Mesothelial cell of epicardium (in vitro differentiated cells): ENCODE measurements around the gene GREB1L. TPM values are rescaled to one million over a fixed set of nuclear protein-coding genes. Genes with fewer than 3 reads are reported as not detected.
"Not testable (repeated sequence)": the region's sequence is repeated elsewhere in the genome, so short reads cannot be mapped to it uniquely, and the experiment has no call there.

Experiments used
- DNase-seq, 2 experiments: peaks; one replicate each; pipeline ENCODE4 v3.0.0; 2021; ENCODE audit warnings: low spot score in 2 of 2; ENCODE audit not compliant: unreplicated experiment in 2 of 2
- H3K27ac Mint-ChIP-seq: 2 replicates; pipeline ENCODE4 v1.8.0; 2021; ENCODE audit warnings: mixed read lengths
- H3K27me3 Mint-ChIP-seq: 2 replicates; pipeline ENCODE4 v1.8.0; 2021; ENCODE audit warnings: low read depth, mixed read lengths
- H3K36me3 Mint-ChIP-seq: 2 replicates; pipeline ENCODE4 v1.8.0; 2021; ENCODE audit warnings: mixed read lengths
- H3K4me1 Mint-ChIP-seq: 2 replicates; pipeline ENCODE4 v1.8.0; 2021; ENCODE audit warnings: mixed read lengths
- H3K4me3 Mint-ChIP-seq: 2 replicates; pipeline ENCODE4 v1.8.0; 2021; ENCODE audit warnings: mild to moderate bottlenecking, moderate library complexity, mixed read lengths
- H3K9me3 Mint-ChIP-seq: 2 replicates; pipeline ENCODE4 v1.8.0; 2021; ENCODE audit warnings: mixed read lengths
- total RNA-seq: library from RNA; stranded (reverse); gene quantifications from 3 replicates; pipeline ENCODE4 v1.2.1, GENCODE V29; 2021
- TF ChIP-seq, protein P1 (sequence below): fragments of 200-600 bp; sonication (generic); IDR thresholded peaks from one replicate; pipeline ENCODE4 v1.5.0; 2021; ENCODE audit warnings: antibody characterized with exemption; ENCODE audit not compliant: unreplicated experiment

The GREB1L gene
- total RNA-seq, 1 donor from 2014 or later, result 25.5 TPM

GRCh38 chr18:21314724-21315123, 72.7 kb downstream of the GREB1L start:
- H3K4me3 Mint-ChIP-seq, result no peak overlapping the region
- TF ChIP-seq, protein P1, sequence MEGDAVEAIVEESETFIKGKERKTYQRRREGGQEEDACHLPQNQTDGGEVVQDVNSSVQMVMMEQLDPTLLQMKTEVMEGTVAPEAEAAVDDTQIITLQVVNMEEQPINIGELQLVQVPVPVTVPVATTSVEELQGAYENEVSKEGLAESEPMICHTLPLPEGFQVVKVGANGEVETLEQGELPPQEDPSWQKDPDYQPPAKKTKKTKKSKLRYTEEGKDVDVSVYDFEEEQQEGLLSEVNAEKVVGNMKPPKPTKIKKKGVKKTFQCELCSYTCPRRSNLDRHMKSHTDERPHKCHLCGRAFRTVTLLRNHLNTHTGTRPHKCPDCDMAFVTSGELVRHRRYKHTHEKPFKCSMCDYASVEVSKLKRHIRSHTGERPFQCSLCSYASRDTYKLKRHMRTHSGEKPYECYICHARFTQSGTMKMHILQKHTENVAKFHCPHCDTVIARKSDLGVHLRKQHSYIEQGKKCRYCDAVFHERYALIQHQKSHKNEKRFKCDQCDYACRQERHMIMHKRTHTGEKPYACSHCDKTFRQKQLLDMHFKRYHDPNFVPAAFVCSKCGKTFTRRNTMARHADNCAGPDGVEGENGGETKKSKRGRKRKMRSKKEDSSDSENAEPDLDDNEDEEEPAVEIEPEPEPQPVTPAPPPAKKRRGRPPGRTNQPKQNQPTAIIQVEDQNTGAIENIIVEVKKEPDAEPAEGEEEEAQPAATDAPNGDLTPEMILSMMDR, result no peak
- no peaks in the 10 kb centered on the region for H3K27me3 Mint-ChIP-seq
- peaks cover 4% of the 10 kb centered on the region for H3K36me3 Mint-ChIP-seq
- peak overlapping the region; percentile 57 for H3K27ac Mint-ChIP-seq
- peaks cover 4% of the 10 kb centered on the region for H3K9me3 Mint-ChIP-seq
- no peak for DNase-seq
- peaks cover 28% of the 10 kb centered on the region for H3K4me1 Mint-ChIP-seq

- H3K36me3 Mint-ChIP-seq, H3K27me3 Mint-ChIP-seq, H3K9me3 Mint-ChIP-seq, DNase-seq, H3K4me3 Mint-ChIP-seq: not testable (repeated sequence)
- Mint-ChIP-seq H3K27ac (peak overlapping the region; percentile 97), H3K4me1 (peaks cover 27% of the 10 kb centered on the region)
Measured at GRCh38 chr18:21315126-21315525, 73.1 kb downstream of the GREB1L start.

DNA sequence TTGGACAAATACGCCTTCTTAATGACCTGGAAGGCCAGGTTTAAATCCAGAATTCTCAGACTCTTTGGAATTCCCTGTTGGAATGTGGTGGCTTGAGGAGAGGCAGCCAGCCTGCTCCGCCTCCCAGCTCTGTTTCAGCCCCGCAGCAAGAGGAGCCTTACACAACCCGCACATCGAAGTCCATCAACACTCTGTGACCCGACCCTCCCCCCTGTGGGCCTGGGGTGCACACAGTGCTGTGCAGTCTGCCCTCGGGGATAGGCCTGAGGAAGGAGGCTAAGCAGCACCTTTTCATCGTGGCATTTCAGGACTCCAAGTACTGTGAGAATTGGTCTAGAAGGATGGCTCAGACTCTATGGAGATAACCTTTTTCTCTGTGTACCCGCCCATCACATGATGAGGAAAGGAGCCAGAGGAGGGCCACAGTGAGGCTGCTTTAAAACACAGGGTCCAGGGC, 73.7 kb downstream of the GREB1L start:
- Mint-ChIP-seq H3K4me3 (no peak overlapping the region), H3K36me3 (peaks cover 6% of the 10 kb centered on the region), H3K27ac (peak overlapping the region; percentile 97), H3K27me3 (no peaks in the 10 kb centered on the region), H3K9me3 (peaks cover 12% of the 10 kb centered on the region), H3K4me1 (peaks cover 27% of the 10 kb centered on the region)
- TF ChIP-seq, protein P1, result no peak
- DNase-seq, result peak in 1 of 2 experiments; percentile 44

GRCh38 chr18:21316296-21316695, 74.3 kb downstream of the GREB1L start:
- no peak overlapping the region for H3K4me3 Mint-ChIP-seq
- peaks cover 6% of the 10 kb centered on the region for H3K36me3 Mint-ChIP-seq
- no peak for DNase-seq
- H3K4me1 Mint-ChIP-seq, result peaks cover 24% of the 10 kb centered on the region
- TF ChIP-seq, protein P1, result no peak
- H3K27me3 Mint-ChIP-seq, result no peaks in the 10 kb centered on the region
- peaks cover 13% of the 10 kb centered on the region for H3K9me3 Mint-ChIP-seq
- H3K27ac Mint-ChIP-seq, result peak overlapping the region; percentile 97

DNA sequence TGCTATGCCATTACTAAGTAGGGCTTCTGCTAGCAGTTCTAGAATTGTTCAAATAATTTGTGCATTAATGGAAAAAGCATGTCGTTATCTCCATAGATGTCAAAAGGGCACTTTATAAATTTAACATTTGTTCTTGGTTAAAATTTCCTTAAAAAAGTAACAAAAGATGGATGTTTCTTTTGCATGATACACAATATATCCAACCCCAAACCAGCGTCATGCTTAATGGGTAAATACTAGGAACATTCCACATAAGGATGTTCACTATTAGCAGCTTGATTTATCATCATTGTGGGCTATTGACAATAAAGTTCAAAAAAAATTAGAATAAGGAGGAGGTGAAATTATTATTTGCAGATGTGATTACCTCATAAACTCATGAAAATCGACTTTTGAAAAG, 79.7 kb downstream of the GREB1L start:
- H3K9me3 Mint-ChIP-seq, result peaks cover 13% of the 10 kb centered on the region
- peaks cover 15% of the 10 kb centered on the region for H3K4me1 Mint-ChIP-seq
- no peak overlapping the region for H3K4me3 Mint-ChIP-seq
- TF ChIP-seq, protein P1, result no peak
- no peak for DNase-seq
- H3K36me3 Mint-ChIP-seq, result peaks cover 6% of the 10 kb centered on the region
- peak overlapping the region; percentile 16 for H3K27ac Mint-ChIP-seq
- H3K27me3 Mint-ChIP-seq, result no peaks in the 10 kb centered on the region

DNA sequence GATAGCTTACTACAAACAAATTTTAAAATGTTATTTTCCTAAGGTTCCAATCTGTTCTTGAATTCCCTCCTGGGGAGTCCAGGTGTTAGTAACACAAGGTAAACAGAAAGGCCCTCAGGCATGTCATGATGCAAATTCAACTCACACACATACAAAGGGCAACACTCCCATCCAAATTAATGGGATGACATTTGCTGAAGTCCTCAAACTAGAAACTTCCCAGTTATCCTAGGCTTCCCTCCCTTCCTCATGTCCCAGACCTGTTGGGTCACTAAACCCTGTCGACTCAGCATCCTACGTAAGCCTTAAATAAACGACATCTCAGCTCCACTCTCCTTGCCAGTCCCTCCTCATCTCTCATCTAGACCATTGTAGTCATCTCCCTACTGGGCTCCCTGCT, 85.1 kb downstream of the GREB1L start:
- Mint-ChIP-seq H3K27ac (no peak overlapping the region), H3K4me3 (no peak overlapping the region), H3K4me1 (peaks cover 23% of the 10 kb centered on the region)

More for the DNA sequence above, 85.1 kb downstream of the GREB1L start:
- no peaks in the 10 kb centered on the region for H3K9me3 Mint-ChIP-seq
- H3K36me3 Mint-ChIP-seq, result no peaks in the 10 kb centered on the region
- TF ChIP-seq, protein P1, result no peak
- DNase-seq, result no peak
- H3K27me3 Mint-ChIP-seq, result no peaks in the 10 kb centered on the region
